ENCODE measurements around the gene ADCY9. TPM values are rescaled to one million over a fixed set of nuclear protein-coding genes. Genes with fewer than 3 reads are reported as not detected.

The ADCY9 gene
- total RNA-seq, 1 experiment from 2014 or later = 9.8 TPM

GRCh38 chr16:4028144-4028543 lies 88.1 kb downstream of the ADCY9 start:
- Histone ChIP-seq H3K9me3 (ENCODE audit: control insufficient read depth in 1 of 2, insufficient read depth in 1 of 2, low read depth in 1 of 2, low read length in 2 of 2) (no peaks in the 10 kb centered on the region), H3K36me3 (ENCODE audit: control insufficient read depth in 1 of 2, insufficient read depth in 2 of 2, low read length in 2 of 2) (no peaks in the 10 kb centered on the region), H3K27me3 (ENCODE audit: insufficient read depth, low read length) (no peaks in the 10 kb centered on the region), H3K9me2 (ENCODE audit: insufficient read depth) (no peaks in the 10 kb centered on the region), H4K20me1 (ENCODE audit: insufficient read depth) (no peaks in the 10 kb centered on the region), H3K27ac (ENCODE audit: low read depth, low read length) (no peak overlapping the region), H3K4me3 (replicated peaks in 1 of 2; ENCODE audit: low read depth in 1 of 2, low read length in 2 of 2) (no peak overlapping the region), H3K9ac (ENCODE audit: low read length) (no peak overlapping the region), H3K79me2 (ENCODE audit: insufficient read depth, low read length) (no peaks in the 10 kb centered on the region), H3K4me1 (ENCODE audit: control insufficient read depth in 1 of 2, insufficient read depth in 2 of 2, low read length in 2 of 2) (no peaks in the 10 kb centered on the region), H2AFZ (ENCODE audit: low read depth, low read length, poor library complexity, severe bottlenecking) (no peak overlapping the region), H3K4me2 (ENCODE audit: low read length) (no peak overlapping the region)
- CTCF ChIA-PET = no interaction called here
- BruUV-seq (replicated peaks) = no TSS peak
- RAD21 ChIA-PET (ENCODE audit: low non-redundant PET in 1 of 2, low total read pairs in 2 of 2, uncharacterized antibody in 2 of 2, unreplicated experiment in 2 of 2) = no interaction called here
- POLR2A ChIA-PET = no interaction called here
- intact Hi-C loops (cut with micrococcal nuclease) = no loop called here
- ATAC-seq (no peak), DNase-seq (ENCODE audit: low read depth, low spot score) (no peak)
- no peak for TF ChIP-seq REST (IDR thresholded peaks at IDR 0.05; ENCODE audit: low read depth)
- TF ChIP-seq RAD21 (IDR thresholded peaks at IDR 0.05; ENCODE audit: low read depth) = no peak
- TF ChIP-seq, protein P1, sequence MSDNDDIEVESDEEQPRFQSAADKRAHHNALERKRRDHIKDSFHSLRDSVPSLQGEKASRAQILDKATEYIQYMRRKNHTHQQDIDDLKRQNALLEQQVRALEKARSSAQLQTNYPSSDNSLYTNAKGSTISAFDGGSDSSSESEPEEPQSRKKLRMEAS (IDR thresholded peaks at IDR 0.05) = no peak
- no peak for TF ChIP-seq POLR2AphosphoS5 (IDR thresholded peaks at IDR 0.05; ENCODE audit: low read depth, low read length)
- TF ChIP-seq ELF1 (IDR thresholded peaks at IDR 0.05; ENCODE audit: borderline replicate concordance, low read depth) = no peak
- no peak for TF ChIP-seq EGR1 (IDR thresholded peaks at IDR 0.05; ENCODE audit: low read depth)
- TF ChIP-seq CBX3 (IDR thresholded peaks at IDR 0.05; ENCODE audit: low read depth) = no peak

GRCh38 chr16:4026854-4027253 lies 89.4 kb downstream of the ADCY9 start:
- no peaks in the 10 kb centered on the region for H3K4me1 ChIP-seq (ENCODE audit: control insufficient read depth in 1 of 2, insufficient read depth in 2 of 2, low read length in 2 of 2)
- BruUV-seq (replicated peaks) = no TSS peak
- no peaks in the 10 kb centered on the region for H4K20me1 ChIP-seq (ENCODE audit: insufficient read depth)
- H3K27me3 ChIP-seq (ENCODE audit: insufficient read depth, low read length) = no peaks in the 10 kb centered on the region
- H3K9me2 ChIP-seq (ENCODE audit: insufficient read depth) = no peaks in the 10 kb centered on the region
- no peaks in the 10 kb centered on the region for H3K79me2 ChIP-seq (ENCODE audit: insufficient read depth, low read length)
- H3K4me2 ChIP-seq (ENCODE audit: low read length) = no peak overlapping the region
- no peak overlapping the region for H2AFZ ChIP-seq (ENCODE audit: low read depth, low read length, poor library complexity, severe bottlenecking)
- intact Hi-C loops (cut with micrococcal nuclease) = no loop called here
- ChIA-PET POLR2A (no interaction called here), CTCF (no interaction called here), RAD21 (ENCODE audit: low non-redundant PET in 1 of 2, low total read pairs in 2 of 2, uncharacterized antibody in 2 of 2, unreplicated experiment in 2 of 2) (no interaction called here)
- no peak overlapping the region for H3K4me3 ChIP-seq (replicated peaks in 1 of 2; ENCODE audit: low read depth in 1 of 2, low read length in 2 of 2)
- no peaks in the 10 kb centered on the region for H3K36me3 ChIP-seq (ENCODE audit: control insufficient read depth in 1 of 2, insufficient read depth in 2 of 2, low read length in 2 of 2)
- TF ChIP-seq POLR2AphosphoS5 (IDR thresholded peaks at IDR 0.05; ENCODE audit: low read depth, low read length) (no peak), CBX3 (IDR thresholded peaks at IDR 0.05; ENCODE audit: low read depth) (no peak), TCF7L2 (IDR thresholded peaks at IDR 0.05; ENCODE audit: borderline replicate concordance, extremely low read depth, insufficient read depth, insufficient read length) (no peak), EZH2 (IDR thresholded peaks at IDR 0.05) (no peak), SRF (IDR thresholded peaks at IDR 0.05; ENCODE audit: low read depth) (no peak), RAD21 (IDR thresholded peaks at IDR 0.05; ENCODE audit: low read depth) (no peak), ZFX (IDR thresholded peaks at IDR 0.05) (no peak)
- H3K27ac ChIP-seq (ENCODE audit: low read depth, low read length) = no peak overlapping the region
- H3K9ac ChIP-seq (ENCODE audit: low read length) = no peak overlapping the region
- DNase-seq (ENCODE audit: low read depth, low spot score) (no peak), ATAC-seq (peak; percentile 52; the same call in 1 of the 2 replicates)
- H3K9me3 ChIP-seq (ENCODE audit: control insufficient read depth in 1 of 2, insufficient read depth in 1 of 2, low read depth in 1 of 2, low read length in 2 of 2) = no peaks in the 10 kb centered on the region

All from HCT116 (cell line).